NT2/D1 (cell line): ENCODE results near the gene PCDHGB4.
"Not testable (repeated sequence)": the region's sequence is repeated elsewhere in the genome, so short reads cannot be mapped to it uniquely, and the experiment has no call there.

ENCODE experiments used
- DNase-seq: peaks from one replicate; pipeline ENCODE4 v3.0.0-alpha.2; 2011; ENCODE audit warnings: low read depth, low spot score
- H3K27me3 ChIP-seq: 2 replicates; pipeline ENCODE4 v1.6.0; 2011; ENCODE audit warnings: mild to moderate bottlenecking; ENCODE audit not compliant: insufficient read length, insufficient read depth
- H3K36me3 ChIP-seq: 2 replicates; pipeline ENCODE4 v1.6.1; 2011; ENCODE audit warnings: mild to moderate bottlenecking, low read length, mixed read lengths; ENCODE audit not compliant: insufficient read depth, insufficient read length
- H3K4me1 ChIP-seq: 2 replicates; pipeline ENCODE4 v1.5.1; 2011; ENCODE audit not compliant: insufficient read depth, insufficient read length
- H3K4me3 ChIP-seq: 2 replicates; pipeline ENCODE4 v1.5.1; 2011; ENCODE audit warnings: low read depth; ENCODE audit not compliant: insufficient read length
- H3K9ac ChIP-seq: 2 replicates; pipeline ENCODE4 v1.6.0; 2011; ENCODE audit warnings: low read depth; ENCODE audit not compliant: insufficient read length
- H3K9me3 ChIP-seq: 2 replicates; pipeline ENCODE4 v1.5.1; 2011; ENCODE audit warnings: mild to moderate bottlenecking, low read length; ENCODE audit not compliant: insufficient read depth
- SUZ12 ChIP-seq: IDR thresholded peaks from 2 replicates; pipeline ENCODE4 v1.6.1; 2011; ENCODE audit not compliant: insufficient read length, insufficient read depth; ENCODE audit errors: extremely low read depth
- YY1 ChIP-seq: IDR thresholded peaks from 2 replicates; pipeline ENCODE4 v1.6.1; 2011; ENCODE audit not compliant: insufficient read length, insufficient read depth
- ZNF274 ChIP-seq: IDR thresholded peaks from 2 replicates; pipeline ENCODE4 v1.6.1; 2011; ENCODE audit warnings: mild to moderate bottlenecking, low read depth, low read length

Gene PCDHGB4

DNA sequence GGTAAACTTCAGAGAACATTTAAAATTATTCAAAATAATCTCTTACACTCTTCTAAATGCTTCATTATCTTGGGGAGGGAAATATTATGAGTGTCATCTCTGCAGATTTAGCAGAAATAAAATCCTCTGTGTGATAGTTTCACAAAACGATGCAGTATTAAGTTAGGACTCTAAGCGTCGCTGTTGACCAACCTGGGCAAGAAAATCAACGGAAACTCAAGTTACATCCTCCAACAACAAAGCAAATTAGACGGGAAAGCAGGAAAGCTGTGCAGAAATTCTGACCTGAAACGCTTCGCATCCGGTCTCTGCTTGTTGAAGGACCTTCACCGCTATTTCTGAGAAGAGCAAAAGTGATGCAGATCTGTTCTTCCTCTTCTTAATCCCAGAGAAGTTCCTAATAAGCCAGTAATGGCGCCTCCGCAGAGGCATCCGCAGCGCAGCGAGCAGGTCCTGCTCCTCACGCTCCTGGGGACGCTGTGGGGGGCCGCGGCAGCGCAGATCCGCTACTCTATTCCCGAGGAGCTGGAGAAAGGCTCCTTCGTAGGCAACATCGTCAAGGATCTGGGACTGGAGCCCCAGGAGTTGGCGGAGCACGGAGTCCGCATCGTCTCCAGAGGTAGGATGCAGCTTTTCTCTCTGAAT is 13.7 kb upstream of the PCDHGB4 start, which contains the start of gene PCDHGA6:
TSS of gene PCDHGA6 (plus strand) at position 219 of the 645 bp plus-strand sequence. CDS start at position 412, 193 bp downstream.
- Histone ChIP-seq H3K9me3 (peaks cover 17% of the 10 kb centered on the region; the same call in 1 of the 2 replicates), H3K36me3 (no peaks in the 10 kb centered on the region), H3K27me3 (no peaks in the 10 kb centered on the region), H3K4me3 (no peak within 1 kb of the TSS), H3K4me1 (no peaks in the 10 kb centered on the region), H3K9ac (no peak within 1 kb of the TSS)
- TF ChIP-seq YY1 (no peak), ZNF274 (no peak), SUZ12 (no peak)
- DNase-seq: no peak

GRCh38 chr5:141374627-141375026 is 12.9 kb upstream of the PCDHGB4 start:
- Histone ChIP-seq H3K27me3 (no peaks in the 10 kb centered on the region), H3K4me3 (no peak overlapping the region), H3K36me3 (no peaks in the 10 kb centered on the region), H3K9ac (no peak overlapping the region), H3K9me3 (peaks cover 17% of the 10 kb centered on the region; the same call in 1 of the 2 replicates), H3K4me1 (no peaks in the 10 kb centered on the region)
- TF ChIP-seq ZNF274 (no peak), YY1 (no peak), SUZ12 (no peak)
- no peak for DNase-seq

GRCh38 chr5:141375444-141376155 is 11.9 kb upstream of the PCDHGB4 start:
- not testable (repeated sequence) for H3K9ac ChIP-seq, H3K36me3 ChIP-seq, H3K27me3 ChIP-seq, DNase-seq, H3K4me1 ChIP-seq, H3K4me3 ChIP-seq
- peaks cover 16% of the 10 kb centered on the region; the same call in 1 of the 2 replicates for H3K9me3 ChIP-seq

- H3K4me3 ChIP-seq: no peak within 1 kb of the TSS
- no peak for TF ChIP-seq YY1
- H3K9me3 ChIP-seq: no peaks in the 10 kb centered on the region; the same call in 1 of the 2 replicates
- no peaks in the 10 kb centered on the region for H3K4me1 ChIP-seq
- H3K9ac ChIP-seq: no peak within 1 kb of the TSS
- DNase-seq: no peak
- H3K36me3 ChIP-seq: no peaks in the 10 kb centered on the region
- H3K27me3 ChIP-seq: no peaks in the 10 kb centered on the region
Observed at GRCh38 chr5:141382469-141383294, 4.8 kb upstream of the PCDHGB4 start, which contains the start of gene PCDHGA7. Gene PCDHGA7 (plus strand): TSS chr5:141382742. CDS start chr5:141382900, 158 bp downstream.

- no peaks in the 10 kb centered on the region; the same call in 1 of the 2 replicates for H3K9me3 ChIP-seq
- H3K27me3 ChIP-seq: no peaks in the 10 kb centered on the region
- H3K9ac ChIP-seq: no peak overlapping the region
- no peaks in the 10 kb centered on the region for H3K4me1 ChIP-seq
- TF ChIP-seq ZNF274: no peak
- no peak for TF ChIP-seq SUZ12
- no peak for TF ChIP-seq YY1
- H3K4me3 ChIP-seq: no peak overlapping the region
- H3K36me3 ChIP-seq: no peaks in the 10 kb centered on the region
- no peak for DNase-seq
Observed at GRCh38 chr5:141383345-141383744, 4.2 kb upstream of the PCDHGB4 start.

DNA sequence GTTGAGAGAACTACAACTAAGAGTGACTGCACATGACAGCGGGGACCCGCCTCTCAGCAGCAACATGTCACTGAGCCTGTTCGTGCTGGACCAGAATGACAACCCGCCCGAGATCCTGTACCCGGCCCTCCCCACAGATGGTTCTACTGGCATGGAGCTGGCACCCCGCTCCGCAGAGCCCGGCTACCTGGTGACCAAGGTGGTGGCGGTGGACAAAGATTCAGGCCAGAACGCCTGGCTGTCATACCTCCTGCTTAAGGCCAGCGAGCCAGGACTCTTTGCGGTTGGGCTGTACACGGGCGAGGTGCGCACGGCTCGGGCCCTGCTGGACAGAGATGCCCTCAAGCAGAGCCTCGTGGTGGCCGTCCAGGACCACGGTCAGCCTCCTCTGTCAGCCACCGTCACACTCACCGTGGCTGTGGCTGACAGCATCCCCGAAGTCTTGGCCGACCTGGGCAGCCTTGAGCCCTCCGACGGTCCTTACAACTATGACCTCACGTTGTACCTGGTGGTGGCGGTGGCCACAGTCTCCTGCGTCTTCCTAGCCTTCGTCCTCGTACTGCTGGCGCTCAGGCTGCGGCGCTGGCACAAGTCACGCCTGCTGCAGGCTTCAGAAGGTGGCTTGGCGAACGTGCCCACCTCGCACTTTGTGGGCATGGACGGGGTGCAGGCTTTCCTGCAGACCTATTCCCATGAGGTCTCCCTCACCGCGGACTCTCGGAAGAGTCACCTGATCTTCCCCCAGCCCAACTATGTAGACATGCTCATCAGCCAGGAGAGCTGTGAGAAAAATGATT is 2.8 kb upstream of the PCDHGB4 start:
- Histone ChIP-seq H3K9ac (no peak overlapping the region), H3K36me3 (no peaks in the 10 kb centered on the region), H3K4me3 (no peak overlapping the region), H3K27me3 (no peaks in the 10 kb centered on the region), H3K9me3 (no peaks in the 10 kb centered on the region; the same call in 1 of the 2 replicates), H3K4me1 (no peaks in the 10 kb centered on the region)
- no peak for DNase-seq
- no peak for TF ChIP-seq ZNF274
- no peak for TF ChIP-seq SUZ12
- no peak for TF ChIP-seq YY1
